Measurements from ENCODE around the gene HMGN4. TPM values are rescaled to one million over a fixed set of nuclear protein-coding genes. Genes with fewer than 3 reads are reported as not detected.
A peak's percentile ranks its signal among the peaks of the same experiment; 100 is the strongest.

The HMGN4 gene
- total RNA-seq, 4 donors from 2014 or later: 54.6 to 68.4 (median 63.8) TPM

DNA sequence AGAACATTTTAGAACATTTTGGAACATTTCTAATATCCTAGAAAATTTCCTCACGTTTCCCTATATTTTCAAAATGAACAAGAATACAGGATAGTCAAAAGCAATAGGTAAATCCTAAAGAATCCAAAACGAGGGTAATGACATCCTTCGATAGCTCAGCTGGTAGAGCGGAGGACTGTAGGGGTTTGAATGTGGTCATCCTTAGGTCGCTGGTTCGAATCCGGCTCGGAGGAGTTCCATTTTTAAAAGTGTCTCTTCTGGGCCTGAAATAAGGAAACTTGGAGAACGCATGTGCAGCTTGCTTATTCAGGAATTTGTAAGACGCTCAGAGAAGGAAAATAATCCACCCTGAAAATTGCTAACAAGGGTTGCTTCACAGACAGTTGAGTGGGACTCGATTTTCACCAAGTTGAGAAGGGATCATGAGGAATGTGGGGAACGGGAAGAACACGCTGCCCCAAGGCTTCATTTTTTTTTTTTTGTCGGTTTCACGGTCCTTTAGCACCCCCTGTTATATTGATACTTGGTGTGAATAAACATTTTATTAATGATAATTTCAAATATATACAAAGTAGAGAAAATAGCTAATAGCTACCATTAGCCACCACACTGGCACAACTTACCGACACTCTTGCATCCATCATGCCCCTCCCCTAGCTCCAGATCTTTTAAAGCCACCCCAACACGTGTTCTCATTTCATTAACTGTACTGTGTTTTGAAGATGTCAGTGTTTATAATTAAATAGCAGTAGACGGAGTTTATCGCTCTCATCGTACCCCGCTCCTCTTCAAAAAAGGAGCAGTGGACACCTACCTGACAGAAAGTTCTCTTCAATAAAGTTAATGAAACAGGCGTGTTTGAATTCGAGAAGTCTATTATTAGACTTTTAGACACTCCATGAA lies 56.8 kb downstream of the HMGN4 start:
- H3K27me3 ChIP-seq: peaks cover 8% of the 10 kb centered on the region
- peak overlapping the region in 2 of 3 donors; percentile 77 to 87 for H3K27ac ChIP-seq
- intact Hi-C loops (cut with DNase I): no loop called here
- DNase-seq: no peak
- H3K36me3 ChIP-seq: peaks cover 13 to 16% of the 10 kb centered on the region in 2 donors
- WGBS, 2 donors: 22 to 24% methylated on average over 23 of the region's 23 CpGs
- no peak overlapping the region for H3K4me3 ChIP-seq (replicated peaks in 1 of 3)
- TF ChIP-seq POLR2A (IDR thresholded peaks at IDR 0.05): no peak
- TF ChIP-seq, protein P1, sequence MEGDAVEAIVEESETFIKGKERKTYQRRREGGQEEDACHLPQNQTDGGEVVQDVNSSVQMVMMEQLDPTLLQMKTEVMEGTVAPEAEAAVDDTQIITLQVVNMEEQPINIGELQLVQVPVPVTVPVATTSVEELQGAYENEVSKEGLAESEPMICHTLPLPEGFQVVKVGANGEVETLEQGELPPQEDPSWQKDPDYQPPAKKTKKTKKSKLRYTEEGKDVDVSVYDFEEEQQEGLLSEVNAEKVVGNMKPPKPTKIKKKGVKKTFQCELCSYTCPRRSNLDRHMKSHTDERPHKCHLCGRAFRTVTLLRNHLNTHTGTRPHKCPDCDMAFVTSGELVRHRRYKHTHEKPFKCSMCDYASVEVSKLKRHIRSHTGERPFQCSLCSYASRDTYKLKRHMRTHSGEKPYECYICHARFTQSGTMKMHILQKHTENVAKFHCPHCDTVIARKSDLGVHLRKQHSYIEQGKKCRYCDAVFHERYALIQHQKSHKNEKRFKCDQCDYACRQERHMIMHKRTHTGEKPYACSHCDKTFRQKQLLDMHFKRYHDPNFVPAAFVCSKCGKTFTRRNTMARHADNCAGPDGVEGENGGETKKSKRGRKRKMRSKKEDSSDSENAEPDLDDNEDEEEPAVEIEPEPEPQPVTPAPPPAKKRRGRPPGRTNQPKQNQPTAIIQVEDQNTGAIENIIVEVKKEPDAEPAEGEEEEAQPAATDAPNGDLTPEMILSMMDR (IDR thresholded peaks at IDR 0.05): no peak
- H3K4me1 ChIP-seq: peaks cover 9 to 16% of the 10 kb centered on the region in 2 donors
- H3K9me3 ChIP-seq: no peaks in the 10 kb centered on the region

DNA sequence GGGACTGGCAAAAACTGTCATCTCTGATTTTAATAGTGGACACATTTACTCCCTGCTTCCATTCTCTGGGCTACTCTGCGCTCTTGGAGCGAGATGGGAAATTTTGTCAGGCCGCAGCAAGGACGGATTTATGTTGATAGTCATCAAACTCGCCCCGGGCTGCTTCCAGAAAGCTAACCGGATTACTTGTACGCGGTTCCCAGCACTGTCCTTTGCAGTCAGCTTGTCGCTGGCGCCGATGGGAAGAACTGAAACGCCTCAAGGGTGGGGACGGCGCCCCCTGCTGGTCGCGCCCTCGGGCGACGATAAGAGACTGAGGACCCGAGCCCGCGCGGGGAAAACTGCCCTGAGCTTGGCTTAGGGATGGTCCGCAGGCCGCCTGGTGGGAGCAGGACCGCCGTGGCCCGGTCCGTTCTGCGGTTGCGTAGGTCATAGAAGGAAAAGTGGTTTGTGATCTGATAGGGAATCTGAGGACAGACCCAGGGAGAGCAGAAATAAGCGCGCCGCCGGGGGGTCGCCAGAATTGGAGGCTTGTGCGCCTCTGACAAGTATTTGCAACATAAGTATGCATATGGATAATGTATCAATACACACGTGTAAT lies 57.6 kb downstream of the HMGN4 start:
- H3K36me3 ChIP-seq: peaks cover 15 to 16% of the 10 kb centered on the region in 2 donors
- DNase-seq: peak; percentile 92 to 93
- TF ChIP-seq, protein P1 (IDR thresholded peaks at IDR 0.05): peak; percentile 83 to 94 (median 91)
- peak in 1 of 2 donors; percentile 32 for TF ChIP-seq POLR2A (IDR thresholded peaks at IDR 0.05)
- no peaks in the 10 kb centered on the region for H3K9me3 ChIP-seq
- peak overlapping the region; percentile 60 to 87 (median 77) for H3K27ac ChIP-seq
- peak overlapping the region in 2 of 3 donors; percentile 69 to 88 for H3K4me3 ChIP-seq (replicated peaks in 1 of 3)
- peaks cover 8% of the 10 kb centered on the region for H3K27me3 ChIP-seq
- H3K4me1 ChIP-seq: peaks cover 9 to 16% of the 10 kb centered on the region in 2 donors
- intact Hi-C loops (cut with DNase I): no loop called here
- 1% methylated on average over 17 to 39 of the region's 39 CpGs for WGBS, 2 donors

Small RNAs within 50 kb of the gene (small RNA-seq; reads per million reads assigned to genes)
- gene RNU6-502P: not detected

Other genes with a start within 250 kb of the HMGN4 start
- 10 to 100 TPM in 3 of 4 donors, 1 to 10 TPM in 1; 9.7 to 25.0 (median 15.0) TPM for gene BTN3A2, start 173.2 kb upstream of the HMGN4 start, total RNA-seq
- gene BTN2A2, start 155.3 kb upstream of the HMGN4 start, total RNA-seq: 1 to 10 TPM; 8.1 to 9.3 (median 8.3) TPM
- gene BTN3A1, start 136.1 kb upstream of the HMGN4 start, total RNA-seq: 10 to 100 TPM in 2 of 4 donors, 1 to 10 TPM in 2; 8.8 to 18.3 (median 12.9) TPM
- gene BTN3A3, start 97.9 kb upstream of the HMGN4 start, total RNA-seq: 10 to 100 TPM in 3 of 4 donors, 1 to 10 TPM in 1; 7.5 to 19.1 (median 13.9) TPM
- gene BTN2A1, start 80.4 kb upstream of the HMGN4 start, total RNA-seq: 10 to 100 TPM in 3 of 4 donors, 1 to 10 TPM in 1; 9.9 to 12.3 (median 11.6) TPM
- not detected for gene BTN1A1, start 38.1 kb upstream of the HMGN4 start, total RNA-seq
- 10 to 100 TPM; 11.9 to 17.6 (median 15.0) TPM for gene ABT1, start 58.6 kb downstream of the HMGN4 start, total RNA-seq
- gene ZNF322, start 121.4 kb downstream of the HMGN4 start, total RNA-seq: 10 to 100 TPM; 19.3 to 40.4 (median 22.1) TPM

All from thyroid gland (tissue), 4 donors.